ENCODE measurements around the gene ESAM. TPM values are rescaled to one million over a fixed set of nuclear protein-coding genes. Genes with fewer than 3 reads are reported as not detected.

Gene ESAM
- total RNA-seq, 1 donor from 2014 or later = 9.4 TPM

Other genes with a start within 250 kb of the ESAM start
- gene OR8B12, start 218.6 kb downstream of the ESAM start, total RNA-seq = not detected
- not detected for gene OR8A1, start 192.3 kb downstream of the ESAM start, total RNA-seq
- gene PANX3, start 150.9 kb downstream of the ESAM start, total RNA-seq = not detected
- gene TBRG1, start 139.4 kb downstream of the ESAM start, total RNA-seq = 7.3 TPM
- 2.1 TPM for gene SIAE, start 88.6 kb downstream of the ESAM start, total RNA-seq
- gene SPA17, start 88.4 kb downstream of the ESAM start, total RNA-seq = 2.1 TPM
- gene NRGN, start 22.3 kb downstream of the ESAM start, total RNA-seq = not detected
- not detected for gene VSIG2, start 10.0 kb downstream of the ESAM start, total RNA-seq
- gene MSANTD2, start 38.1 kb upstream of the ESAM start, total RNA-seq = 9.4 TPM
- 12.0 TPM for gene ROBO3, start 103.1 kb upstream of the ESAM start, total RNA-seq
- 14.1 TPM for gene ROBO4, start 135.6 kb upstream of the ESAM start, total RNA-seq
- gene HEPN1, start 157.0 kb upstream of the ESAM start, total RNA-seq = not detected
- gene HEPACAM, start 173.8 kb upstream of the ESAM start, total RNA-seq = 1.6 TPM
- 2.6 TPM for gene CCDC15, start 191.9 kb upstream of the ESAM start, total RNA-seq

Data from skeletal muscle tissue (tissue), 1 donor.